SU-DHL-6 (cell line): ENCODE results near the gene RAVER1.
"Not testable (repeated sequence)": the region's sequence is repeated elsewhere in the genome, so short reads cannot be mapped to it uniquely, and the experiment has no call there.

Experiments used
- H2AFZ ChIP-seq: fragments of 200-600 bp; sonication (generic); 2 replicates; pipeline ENCODE4 v1.6.1; 2014; ENCODE audit warnings: low read depth, mild to moderate bottlenecking, moderate library complexity, mixed read lengths, antibody characterized with exemption, low read length; ENCODE audit not compliant: severe bottlenecking
- H3F3A ChIP-seq: fragments of 200-600 bp; shearing (Covaris generic); 2 replicates; pipeline ENCODE4 v1.6.0; 2016; ENCODE audit warnings: antibody characterized with exemption, mild to moderate bottlenecking; ENCODE audit not compliant: insufficient read depth
- H3K27ac ChIP-seq: fragments of 200-600 bp; sonication (generic); 2 replicates; pipeline ENCODE4 v1.5.1; 2016; ENCODE audit warnings: low read depth, mild to moderate bottlenecking, low read length, moderate library complexity, mixed read lengths
- H3K27me3 ChIP-seq: fragments of 200-600 bp; sonication (generic), shearing (Covaris generic); 2 replicates; pipeline ENCODE4 v1.6.0; 2014; ENCODE audit warnings: mild to moderate bottlenecking, low read length
- H3K36me3 ChIP-seq: fragments of 200-600 bp; sonication (generic); 2 replicates; pipeline ENCODE4 v1.6.1; 2014; ENCODE audit warnings: mild to moderate bottlenecking, low read length, mixed read lengths
- H3K4me2 ChIP-seq: fragments of 300-600, 200-600 bp; shearing (Covaris generic), sonication (generic); 2 replicates; pipeline ENCODE4 v1.6.0; 2014; ENCODE audit warnings: low read length, low read depth, mild to moderate bottlenecking; ENCODE audit not compliant: poor library complexity, severe bottlenecking
- H3K4me3 ChIP-seq: fragments of 200-600 bp; sonication (generic); 2 replicates; pipeline ENCODE4 v1.5.1; 2014; ENCODE audit warnings: antibody characterized with exemption, low read length, mild to moderate bottlenecking, mixed read lengths; ENCODE audit not compliant: insufficient read depth, poor library complexity, severe bottlenecking
- H3K79me2 ChIP-seq: fragments of 200-600 bp; sonication (generic); 2 replicates; pipeline ENCODE4 v1.6.1; 2014; ENCODE audit warnings: mild to moderate bottlenecking, low read length, moderate library complexity; ENCODE audit not compliant: insufficient read depth
- H3K9ac ChIP-seq: fragments of 200-600 bp; sonication (generic); 2 replicates; pipeline ENCODE4 v1.7.0; 2014; ENCODE audit warnings: mild to moderate bottlenecking, low read length
- H3K9me2 ChIP-seq: fragments of 200-600 bp; sonication (generic); replicated peaks from 2 replicates; pipeline ENCODE4 v1.6.1; 2014; ENCODE audit warnings: low read length; ENCODE audit not compliant: insufficient read depth
- H3K9me3 ChIP-seq: fragments of 200-600 bp; sonication (generic); 2 replicates; pipeline ENCODE4 v1.6.1; 2014; ENCODE audit warnings: low read length, mixed read lengths; ENCODE audit not compliant: insufficient read depth
- H4K20me1 ChIP-seq: fragments of 200-600 bp; sonication (generic); 2 replicates; pipeline ENCODE4 v1.6.1; 2014; ENCODE audit warnings: low read depth, mild to moderate bottlenecking, antibody characterized with exemption, low read length, moderate library complexity, mixed read lengths
- CTCF ChIP-seq: fragments of 200-600 bp; sonication (generic); IDR thresholded peaks from one replicate; pipeline ENCODE4 v1.5.1; 2017; ENCODE audit warnings: antibody characterized with exemption, mild to moderate bottlenecking, low read length, moderate library complexity; ENCODE audit not compliant: insufficient read depth, poor library complexity, severe bottlenecking
- EZH2phosphoT487 ChIP-seq: fragments of 200-600 bp; sonication (generic), shearing (Covaris generic); conservative IDR thresholded peaks from 2 replicates; pipeline ENCODE4 v1.6.1; 2018; ENCODE audit warnings: mild to moderate bottlenecking, antibody characterized with exemption, low read length, moderate library complexity, mixed read lengths

RAVER1 gene

GRCh38 chr19:10368101-10368803, 34.9 kb upstream of the RAVER1 start:
- Histone ChIP-seq H3K9ac (no peak overlapping the region), H4K20me1 (no peaks in the 10 kb centered on the region), H3K27me3 (no peaks in the 10 kb centered on the region), H3K36me3 (no peaks in the 10 kb centered on the region), H3K27ac (no peak overlapping the region), H3K79me2 (no peaks in the 10 kb centered on the region), H3F3A (no peaks in the 10 kb centered on the region), H2AFZ (no peak overlapping the region), H3K4me2 (no peak overlapping the region), H3K4me3 (no peak overlapping the region), H3K9me2 (no peaks in the 10 kb centered on the region), H3K9me3 (no peaks in the 10 kb centered on the region)
- no peak for TF ChIP-seq EZH2phosphoT487
- TF ChIP-seq CTCF = no peak

GRCh38 chr19:10366950-10367512, 33.7 kb upstream of the RAVER1 start:
- not testable (repeated sequence) for H3K27me3 ChIP-seq, H4K20me1 ChIP-seq, H3K79me2 ChIP-seq, H3K27ac ChIP-seq, H3F3A ChIP-seq, H3K9me2 ChIP-seq, H2AFZ ChIP-seq, H3K9me3 ChIP-seq, H3K4me3 ChIP-seq, H3K9ac ChIP-seq, H3K36me3 ChIP-seq, H3K4me2 ChIP-seq

- no peak for TF ChIP-seq EZH2phosphoT487
- no peak for TF ChIP-seq CTCF
- Histone ChIP-seq H3K4me2 (no peak overlapping the region), H3K36me3 (no peaks in the 10 kb centered on the region), H3K27me3 (no peaks in the 10 kb centered on the region), H3K9me3 (no peaks in the 10 kb centered on the region), H3K9ac (no peak overlapping the region), H3K4me3 (no peak overlapping the region), H3K9me2 (no peaks in the 10 kb centered on the region), H4K20me1 (no peaks in the 10 kb centered on the region), H2AFZ (no peak overlapping the region), H3K27ac (no peak overlapping the region), H3K79me2 (no peaks in the 10 kb centered on the region), H3F3A (no peaks in the 10 kb centered on the region)
Measured at GRCh38 chr19:10365518-10365917, 32.2 kb upstream of the RAVER1 start.

- TF ChIP-seq EZH2phosphoT487 (no peak), CTCF (no peak)
- Histone ChIP-seq H3K9ac (no peak overlapping the region), H3K36me3 (no peaks in the 10 kb centered on the region)
Measured at GRCh38 chr19:10364644-10365043, 31.3 kb upstream of the RAVER1 start.

More at GRCh38 chr19:10364644-10365043, 31.3 kb upstream of the RAVER1 start:
- Histone ChIP-seq H4K20me1 (no peaks in the 10 kb centered on the region), H3K27me3 (no peaks in the 10 kb centered on the region), H2AFZ (no peak overlapping the region), H3K9me2 (no peaks in the 10 kb centered on the region), H3K4me3 (no peak overlapping the region), H3K4me2 (no peak overlapping the region), H3K9me3 (no peaks in the 10 kb centered on the region), H3K79me2 (no peaks in the 10 kb centered on the region), H3K27ac (no peak overlapping the region), H3F3A (no peaks in the 10 kb centered on the region)
